Stimulated activated CD4-positive, alpha-beta T cell treated with anti-CD3 and anti-CD28 coated beads, Interleukin-4, amount 100 ng/mL, for 48 hours (primary cell): ENCODE results near the gene SFI1.
"Not testable (repeated sequence)": the region's sequence is repeated elsewhere in the genome, so short reads cannot be mapped to it uniquely, and the experiment has no call there.

ENCODE experiments used
- DNase-seq, 2 donors: peaks; one replicate each; pipeline ENCODE4 v3.0.0-alpha.2; 2020; ENCODE audit warnings: low read depth in 2 of 2

The SFI1 gene, protein sequence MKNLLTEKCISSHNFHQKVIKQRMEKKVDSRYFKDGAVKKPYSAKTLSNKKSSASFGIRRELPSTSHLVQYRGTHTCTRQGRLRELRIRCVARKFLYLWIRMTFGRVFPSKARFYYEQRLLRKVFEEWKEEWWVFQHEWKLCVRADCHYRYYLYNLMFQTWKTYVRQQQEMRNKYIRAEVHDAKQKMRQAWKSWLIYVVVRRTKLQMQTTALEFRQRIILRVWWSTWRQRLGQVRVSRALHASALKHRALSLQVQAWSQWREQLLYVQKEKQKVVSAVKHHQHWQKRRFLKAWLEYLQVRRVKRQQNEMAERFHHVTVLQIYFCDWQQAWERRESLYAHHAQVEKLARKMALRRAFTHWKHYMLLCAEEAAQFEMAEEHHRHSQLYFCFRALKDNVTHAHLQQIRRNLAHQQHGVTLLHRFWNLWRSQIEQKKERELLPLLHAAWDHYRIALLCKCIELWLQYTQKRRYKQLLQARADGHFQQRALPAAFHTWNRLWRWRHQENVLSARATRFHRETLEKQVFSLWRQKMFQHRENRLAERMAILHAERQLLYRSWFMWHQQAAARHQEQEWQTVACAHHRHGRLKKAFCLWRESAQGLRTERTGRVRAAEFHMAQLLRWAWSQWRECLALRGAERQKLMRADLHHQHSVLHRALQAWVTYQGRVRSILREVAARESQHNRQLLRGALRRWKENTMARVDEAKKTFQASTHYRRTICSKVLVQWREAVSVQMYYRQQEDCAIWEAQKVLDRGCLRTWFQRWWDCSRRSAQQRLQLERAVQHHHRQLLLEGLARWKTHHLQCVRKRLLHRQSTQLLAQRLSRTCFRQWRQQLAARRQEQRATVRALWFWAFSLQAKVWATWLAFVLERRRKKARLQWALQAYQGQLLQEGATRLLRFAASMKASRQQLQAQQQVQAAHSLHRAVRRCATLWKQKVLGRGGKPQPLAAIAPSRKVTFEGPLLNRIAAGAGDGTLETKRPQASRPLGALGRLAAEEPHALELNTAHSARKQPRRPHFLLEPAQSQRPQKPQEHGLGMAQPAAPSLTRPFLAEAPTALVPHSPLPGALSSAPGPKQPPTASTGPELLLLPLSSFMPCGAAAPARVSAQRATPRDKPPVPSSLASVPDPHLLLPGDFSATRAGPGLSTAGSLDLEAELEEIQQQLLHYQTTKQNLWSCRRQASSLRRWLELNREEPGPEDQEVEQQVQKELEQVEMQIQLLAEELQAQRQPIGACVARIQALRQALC

DNA sequence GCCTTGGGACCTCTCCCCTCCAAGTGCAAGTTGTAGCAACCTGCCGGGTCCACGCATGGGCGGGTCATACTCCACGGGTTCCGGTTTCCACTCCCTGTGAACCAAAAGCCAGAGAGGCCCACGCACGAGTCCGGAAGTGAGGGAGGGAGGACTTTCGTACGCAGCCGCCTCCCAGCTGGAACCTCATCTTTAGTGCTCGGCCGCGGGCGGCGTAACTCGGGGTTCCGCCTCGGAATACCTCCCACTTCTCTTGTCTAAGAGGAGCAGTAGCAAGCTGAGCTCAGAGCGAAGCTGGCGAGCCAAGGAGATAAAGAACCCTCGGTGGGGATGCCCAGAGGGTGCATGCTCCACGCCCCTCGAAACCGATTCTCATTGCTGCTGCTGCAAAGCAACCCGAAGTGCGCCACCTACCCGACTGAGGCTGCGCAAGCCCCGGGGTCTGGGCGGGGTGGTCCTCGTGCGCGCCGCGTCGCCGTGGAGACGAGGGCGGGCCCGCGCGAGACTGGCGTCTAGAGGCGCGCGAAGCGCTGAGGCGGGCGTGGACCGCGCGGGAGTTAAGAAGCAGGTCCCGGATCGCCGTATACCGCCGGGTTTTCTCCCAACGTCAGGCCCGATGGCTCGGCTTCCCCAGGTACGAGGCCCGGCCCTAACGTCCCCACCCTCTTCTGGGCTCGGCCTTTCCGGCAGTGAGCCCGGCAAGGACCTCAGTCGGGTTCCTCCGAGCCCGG, at the start of gene SFI1:
SFI1 (plus strand) TSS at position 530 of the 728 bp plus-strand sequence. CDS start 11,749 bp downstream, outside the sequence.
- peak; percentile 93 to 97 for DNase-seq

DNA sequence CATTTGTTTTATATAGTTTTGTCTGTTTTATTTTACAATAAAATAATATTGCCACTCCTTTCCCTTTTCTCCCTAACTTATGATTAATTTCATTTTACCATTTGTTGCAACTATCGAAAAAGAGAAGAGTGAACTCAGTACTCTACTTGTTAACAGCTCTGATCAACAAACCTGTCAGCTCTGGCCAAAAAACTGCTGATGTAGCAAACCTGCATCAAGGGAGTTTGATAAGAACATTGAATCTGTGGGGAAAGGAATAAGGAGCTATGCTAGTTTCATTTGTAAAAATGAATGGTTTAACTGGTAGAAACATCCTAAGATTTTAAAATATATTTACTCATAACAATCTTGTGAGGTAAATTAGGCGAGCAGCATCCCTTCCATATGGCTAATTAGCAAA, 49.6 kb upstream of the SFI1 start:
- DNase-seq, result no peak

DNA sequence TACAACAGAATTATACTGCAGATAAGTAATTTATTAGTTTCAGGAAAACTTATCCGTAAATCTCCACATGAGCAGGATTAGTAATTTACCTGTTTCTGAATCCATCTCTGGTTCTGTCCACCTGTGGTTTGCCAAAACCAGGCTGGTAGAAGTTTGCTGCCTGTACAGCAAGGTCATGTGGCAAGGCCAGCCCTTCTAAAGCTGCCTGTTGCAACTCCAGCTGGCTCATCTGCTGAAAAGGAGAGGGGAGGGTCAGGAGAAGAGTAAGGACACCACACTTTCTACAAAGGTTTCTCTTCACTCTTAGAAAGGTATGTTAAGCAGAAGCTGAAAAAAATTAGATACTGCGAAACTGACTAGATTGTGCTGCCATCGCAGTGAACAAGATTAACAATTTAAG, 49.0 kb upstream of the SFI1 start:
- DNase-seq, result no peak

DNA sequence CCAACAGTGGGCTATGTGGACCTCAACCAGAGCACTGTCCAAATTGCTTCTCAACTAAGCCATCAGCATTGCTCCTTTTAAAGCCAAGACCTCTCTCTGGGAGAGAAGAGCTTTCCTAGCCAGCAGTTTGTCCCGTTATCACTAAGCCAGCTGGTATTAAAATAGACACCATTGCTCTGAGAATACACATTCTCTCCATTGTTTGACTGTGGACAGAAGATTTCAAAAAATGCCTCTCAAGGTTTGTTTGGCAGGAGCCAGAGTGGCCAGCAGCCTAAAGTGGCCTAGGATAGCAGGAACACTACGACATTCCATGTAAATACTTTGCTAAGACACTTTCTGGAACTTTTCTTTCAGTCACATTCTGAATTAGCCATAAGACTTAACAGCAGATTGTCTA, 48.0 kb upstream of the SFI1 start:
- DNase-seq, result no peak

DNA sequence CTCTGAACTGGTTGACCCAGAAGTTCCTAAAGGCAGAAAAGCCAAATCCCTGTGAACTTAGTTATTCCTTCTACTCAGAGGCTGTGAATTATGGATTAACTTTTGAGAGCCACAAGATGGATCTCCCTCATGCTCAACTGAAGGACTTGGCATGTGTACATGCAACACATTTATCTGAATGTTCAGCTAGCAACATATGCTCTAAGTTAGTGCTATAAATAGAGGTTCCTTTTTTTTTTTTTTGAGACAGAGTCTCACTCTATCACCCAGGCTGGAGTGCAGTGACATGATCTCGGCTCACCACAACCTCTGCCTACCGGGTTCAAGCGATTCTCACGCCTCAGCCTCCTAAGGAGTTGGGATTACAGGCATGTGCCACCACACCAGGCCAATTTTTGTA, 46.8 kb upstream of the SFI1 start:
- no peak for DNase-seq

DNA sequence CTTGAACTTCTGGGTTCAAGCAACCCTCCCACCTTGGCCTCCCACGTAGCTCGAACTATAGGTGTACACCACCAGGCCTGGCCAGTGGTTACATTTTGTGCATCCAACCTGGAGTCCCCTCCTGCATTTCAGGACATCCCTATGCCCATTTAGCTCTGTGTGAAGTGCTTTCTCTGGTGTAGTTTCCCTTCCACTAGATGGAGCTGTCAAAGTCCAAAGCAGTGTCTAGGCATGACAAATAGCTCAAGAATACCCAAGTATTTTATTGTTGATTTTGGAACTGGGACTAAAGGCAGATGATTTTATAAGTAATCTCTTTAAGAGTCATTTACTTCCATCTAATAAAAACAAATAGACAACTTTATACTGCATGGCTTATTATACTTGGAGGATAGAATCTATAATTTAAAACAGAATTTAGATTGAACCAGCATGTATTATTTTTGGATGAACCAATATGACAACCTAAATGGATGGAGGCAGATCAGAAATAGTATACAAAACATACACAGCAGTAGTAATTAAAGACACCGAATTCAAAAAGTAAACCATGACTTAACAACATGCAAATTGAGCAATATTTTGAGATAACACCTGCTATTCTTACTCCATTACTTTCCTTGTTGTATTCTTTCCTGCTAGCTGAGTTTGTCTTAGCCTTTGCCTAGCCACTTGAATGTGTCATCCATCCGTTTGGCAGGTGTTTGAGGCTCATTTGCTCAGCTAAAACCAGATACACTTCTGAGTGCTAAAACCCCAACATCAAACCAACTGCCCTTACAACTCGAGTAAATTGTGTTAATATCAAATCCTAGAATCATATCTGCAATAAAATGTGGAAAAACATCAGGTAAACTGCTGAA, 44.4 kb upstream of the SFI1 start:
- no peak for DNase-seq

DNA sequence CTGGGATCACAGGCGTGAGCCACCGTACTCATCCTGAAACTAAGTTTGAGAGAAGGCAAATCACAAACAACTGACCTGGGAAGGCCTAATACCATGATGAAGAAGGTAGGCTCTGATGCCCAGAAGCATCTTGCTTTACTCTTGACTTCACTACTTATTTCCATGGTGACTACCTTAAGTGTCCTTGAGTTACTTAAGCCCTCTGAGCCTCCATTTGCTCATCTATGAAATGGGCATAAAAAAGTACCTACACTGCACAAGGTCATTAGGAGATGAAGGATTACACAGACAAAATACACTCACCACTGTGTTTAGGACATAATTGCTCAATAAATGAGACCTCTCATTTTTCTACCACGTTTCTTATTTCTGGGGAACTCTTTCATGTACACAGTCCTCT, 34.6 kb upstream of the SFI1 start:
- DNase-seq, result no peak

DNA sequence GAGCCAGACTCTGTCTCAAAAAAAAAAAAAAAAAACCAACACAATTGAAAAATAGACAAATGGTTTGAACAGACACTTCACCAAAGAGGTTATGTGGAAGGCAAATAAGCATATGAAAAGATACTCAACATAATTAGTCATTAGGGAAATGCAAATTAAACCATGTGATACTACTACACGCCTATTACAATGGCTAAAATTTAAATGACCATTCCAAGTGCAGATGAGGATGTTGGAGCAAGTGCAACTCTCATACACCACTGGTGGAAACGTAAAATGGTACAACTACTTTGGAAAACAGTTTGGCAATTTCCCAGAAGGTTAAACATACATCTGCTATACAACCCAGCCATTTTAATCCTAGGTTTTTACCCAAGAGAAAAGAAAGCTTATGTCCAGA, 31.0 kb upstream of the SFI1 start:
- no peak for DNase-seq

DNA sequence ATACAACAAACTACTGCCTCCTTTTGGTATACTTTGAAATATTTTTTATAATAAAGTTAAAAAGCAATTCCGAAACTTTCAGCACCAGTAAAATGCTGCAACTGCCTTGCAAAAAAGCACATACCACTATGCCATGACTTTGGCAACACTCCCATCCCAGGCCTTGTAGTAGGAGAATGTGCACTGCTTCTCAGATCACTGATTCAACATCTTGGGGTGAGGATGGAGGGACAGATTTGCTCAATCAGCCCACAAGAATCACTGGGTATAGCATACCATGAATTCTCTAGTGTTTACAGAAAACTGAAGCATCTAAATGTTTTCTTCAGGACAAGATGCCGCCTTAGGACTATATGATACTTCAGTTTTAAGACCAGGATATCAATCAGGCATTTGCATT, 21.6 kb upstream of the SFI1 start:
- DNase-seq, result no peak

DNA sequence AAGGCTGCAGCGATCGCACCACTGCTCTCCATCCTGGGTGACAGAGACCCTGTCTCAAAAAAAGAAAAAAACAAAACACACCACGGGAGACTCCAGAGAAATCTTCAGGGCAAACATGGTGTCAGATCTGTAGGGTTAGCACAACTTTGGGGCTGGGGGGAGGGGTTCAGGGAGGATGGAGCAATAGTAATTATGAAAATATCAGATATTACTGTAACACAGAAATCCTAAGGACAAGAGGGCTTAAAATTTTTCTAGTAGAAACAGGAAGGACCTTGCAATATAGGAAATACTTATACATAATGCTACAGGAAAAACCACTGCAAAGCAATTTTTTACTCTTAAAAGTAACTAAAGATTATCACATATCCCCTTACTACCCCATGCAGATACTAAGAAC, 20.5 kb upstream of the SFI1 start:
- DNase-seq, result no peak

DNA sequence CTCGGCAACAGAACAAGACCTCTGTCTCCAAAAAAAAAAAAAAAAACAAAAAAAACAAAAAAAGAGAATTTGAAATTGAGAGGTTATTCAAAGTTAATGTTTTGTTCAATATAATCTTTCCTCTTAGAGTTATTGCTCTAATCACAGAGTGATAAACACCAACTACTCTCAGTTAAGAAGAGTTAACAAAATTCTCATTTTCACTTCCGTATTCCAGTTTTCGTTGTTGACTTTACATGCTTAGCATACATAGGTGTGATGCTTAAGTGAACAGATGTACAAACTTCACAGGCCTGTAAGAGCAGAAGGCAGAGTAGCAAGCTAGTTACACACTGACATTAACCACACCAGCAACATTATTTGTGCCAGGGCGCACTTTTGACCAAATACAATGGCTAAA, 19.0 kb upstream of the SFI1 start:
- no peak for DNase-seq

DNA sequence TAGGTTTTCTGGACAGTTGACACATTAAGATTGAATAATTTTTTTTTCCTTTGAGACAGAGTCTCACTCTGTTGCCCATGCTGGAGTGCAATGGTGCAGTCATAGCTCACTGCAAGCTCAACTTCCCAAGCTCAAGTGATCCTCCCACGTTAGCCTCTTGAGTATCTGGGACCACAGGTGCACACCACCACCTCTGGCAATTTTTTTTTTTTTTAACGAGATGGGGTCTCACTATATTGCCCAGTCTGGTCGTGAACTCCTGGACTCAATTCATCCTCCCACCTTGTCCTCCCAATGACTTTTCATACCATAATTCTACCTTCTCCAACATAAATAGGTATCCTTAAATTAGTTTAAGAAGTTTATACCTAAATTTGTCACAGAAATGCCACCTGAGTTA, 15.2 kb upstream of the SFI1 start:
- DNase-seq, result no peak

DNA sequence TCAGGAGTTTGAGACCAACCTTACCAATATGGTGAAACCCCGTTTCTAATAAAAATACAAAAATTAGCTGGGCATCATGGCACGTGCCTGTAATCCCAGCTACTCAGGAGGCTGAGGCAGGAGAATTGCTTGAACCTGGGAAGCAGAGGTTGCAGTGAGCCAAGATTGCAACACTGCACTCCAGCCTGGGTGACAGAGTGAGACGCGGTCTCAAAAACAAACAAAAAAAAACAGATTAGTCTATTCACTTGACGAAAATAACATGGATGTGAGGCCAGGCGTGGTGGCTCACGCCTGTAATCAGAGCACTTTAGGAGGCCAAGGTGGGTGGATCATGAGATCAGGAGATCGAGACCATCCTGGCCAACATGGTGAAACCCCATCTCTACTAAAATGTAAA, 13.9 kb upstream of the SFI1 start:
- not testable (repeated sequence) for DNase-seq

DNA sequence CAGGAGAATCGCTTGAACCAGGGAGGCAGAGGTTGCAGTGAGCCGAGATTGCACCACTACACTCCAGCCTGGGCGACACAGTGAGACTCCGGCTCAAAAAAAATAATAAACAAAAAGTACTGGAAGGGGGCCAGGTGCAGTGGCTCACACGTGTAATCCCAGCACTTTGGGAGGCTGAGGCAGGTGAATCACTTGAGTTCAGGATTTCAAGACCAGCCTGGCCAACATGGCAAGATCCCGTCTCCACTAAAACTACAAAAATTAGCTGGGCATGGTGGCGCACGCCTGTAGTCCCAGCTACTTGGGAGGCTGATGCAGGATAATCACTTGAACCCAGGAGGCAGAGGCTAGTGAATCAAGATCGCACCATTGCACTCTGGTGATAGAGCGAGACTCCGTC, 10.0 kb upstream of the SFI1 start:
- not testable (repeated sequence) for DNase-seq

DNA sequence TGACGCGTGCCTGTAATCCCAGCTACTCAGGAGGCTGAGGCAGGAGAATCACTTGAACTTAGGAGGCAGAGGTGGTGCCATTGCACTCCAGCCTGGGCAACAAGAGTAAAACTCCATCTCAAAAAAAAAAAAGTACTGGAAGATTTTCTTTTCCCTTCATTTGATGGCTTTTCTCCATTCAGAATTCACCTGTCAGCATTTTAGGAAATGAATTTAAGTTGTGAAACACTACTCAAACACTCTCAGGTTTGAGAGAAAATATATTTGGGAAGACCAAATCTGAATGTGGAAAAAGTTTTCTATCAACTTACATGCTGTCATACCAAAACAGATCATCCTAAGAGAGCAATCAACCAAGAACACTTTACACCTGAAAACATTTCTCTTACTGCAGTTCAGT, 9.4 kb upstream of the SFI1 start:
- no peak for DNase-seq

DNA sequence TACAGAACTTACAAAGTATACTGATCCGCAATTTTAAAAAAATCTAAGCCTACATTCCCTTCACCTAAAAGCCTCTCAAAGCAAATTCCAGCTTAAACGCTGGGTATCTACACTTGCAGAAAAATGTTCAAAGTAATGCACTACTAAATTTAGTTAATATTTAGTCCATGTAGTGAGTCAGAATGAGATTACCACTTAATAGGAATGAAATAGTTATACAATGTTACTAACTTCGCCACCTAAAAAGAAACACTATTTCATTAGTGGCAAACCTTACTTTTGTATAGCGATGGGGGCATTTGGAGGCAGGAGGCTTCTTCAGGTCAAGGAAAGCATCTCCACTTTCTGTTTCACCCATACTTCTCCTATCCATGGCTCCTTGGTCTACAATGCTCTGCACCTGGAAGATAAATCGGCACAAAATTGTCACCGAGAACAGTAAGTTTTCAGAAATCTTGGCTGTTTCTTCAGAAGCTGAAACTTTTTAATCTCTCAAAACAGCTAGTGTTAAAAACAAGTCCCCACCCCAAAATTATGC, 7.9 kb upstream of the SFI1 start:
- DNase-seq, result no peak

DNA sequence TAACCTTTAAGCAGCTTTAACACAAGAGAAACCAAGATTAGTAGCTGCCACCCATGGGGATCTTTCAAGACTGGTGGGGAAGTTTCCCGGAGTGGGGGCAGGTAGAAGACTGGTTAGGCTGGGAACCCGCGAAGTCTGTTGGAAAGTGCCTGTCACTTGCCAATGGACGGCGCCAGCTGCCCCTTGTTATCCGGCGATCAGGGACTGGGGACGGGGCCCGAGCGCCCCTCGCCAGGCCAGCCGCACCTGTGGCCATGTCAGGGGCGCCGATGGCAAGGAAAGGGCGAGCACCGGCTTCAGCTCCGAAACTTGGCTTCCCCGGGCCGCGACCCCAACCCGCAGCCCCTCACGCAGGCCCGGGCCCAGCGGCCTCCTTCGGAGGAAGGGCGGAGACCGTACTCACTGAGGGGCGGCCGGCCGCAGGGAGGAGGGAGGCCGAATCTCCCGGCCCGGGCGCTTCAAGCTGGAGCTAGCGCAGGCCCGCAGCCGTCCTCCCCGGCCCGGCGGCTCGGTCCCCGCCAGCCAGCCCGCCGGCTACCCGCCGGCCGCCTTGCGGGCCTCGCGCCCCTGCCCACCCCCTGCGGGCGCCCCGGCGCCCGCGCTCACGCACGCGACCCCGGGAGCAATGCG, 7.2 kb upstream of the SFI1 start:
- DNase-seq, result peak; percentile 15 to 19

DNA sequence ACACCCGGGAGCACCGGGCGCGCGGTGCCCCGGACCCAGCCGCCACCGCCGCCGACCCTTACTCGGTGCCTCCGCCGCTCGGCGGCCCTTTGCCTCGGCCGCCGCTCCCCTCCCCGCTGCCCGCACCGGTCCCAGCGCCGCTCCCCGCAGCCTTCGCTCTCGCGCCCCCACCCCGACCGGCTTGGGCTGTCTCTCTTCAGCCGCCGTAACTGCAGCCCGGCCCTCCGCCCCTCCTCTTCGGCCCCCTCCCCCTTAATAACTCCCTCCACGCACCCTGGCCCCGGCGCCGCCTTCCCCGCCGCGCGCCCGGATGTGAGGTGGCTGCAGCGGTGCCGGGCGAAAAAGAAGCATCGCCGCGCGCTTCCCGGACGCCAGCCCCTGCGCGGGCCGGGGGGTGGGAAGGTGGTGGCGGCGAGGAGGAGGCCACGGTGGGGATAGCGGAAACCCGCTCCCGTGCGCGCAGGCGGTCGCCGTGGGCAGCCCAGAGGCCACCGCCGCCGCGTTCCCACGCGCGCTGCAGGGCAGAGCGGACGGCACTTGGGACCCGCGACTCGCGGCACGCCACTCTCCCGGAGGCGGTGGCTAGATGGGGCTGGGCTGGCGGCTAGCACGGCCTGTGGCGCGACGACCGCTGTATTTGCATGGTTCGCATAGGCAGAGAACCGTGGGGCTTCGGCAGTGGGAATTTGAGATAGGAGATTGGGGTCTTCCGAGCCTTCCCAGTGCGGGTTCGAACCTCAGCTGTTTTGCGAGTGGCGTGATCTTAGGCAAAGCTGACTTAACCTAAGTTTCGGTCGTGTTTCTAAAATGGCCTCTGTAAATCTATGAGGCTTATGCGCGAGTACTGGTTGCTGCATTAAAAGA, 6.5 kb upstream of the SFI1 start, which contains the start of gene EIF4ENIF1:
EIF4ENIF1 (minus strand) TSS at position 211 of the 864 bp plus-strand sequence. CDS start 1,124 bp downstream, outside the sequence.
- peak; percentile 75 to 80 for DNase-seq

DNA sequence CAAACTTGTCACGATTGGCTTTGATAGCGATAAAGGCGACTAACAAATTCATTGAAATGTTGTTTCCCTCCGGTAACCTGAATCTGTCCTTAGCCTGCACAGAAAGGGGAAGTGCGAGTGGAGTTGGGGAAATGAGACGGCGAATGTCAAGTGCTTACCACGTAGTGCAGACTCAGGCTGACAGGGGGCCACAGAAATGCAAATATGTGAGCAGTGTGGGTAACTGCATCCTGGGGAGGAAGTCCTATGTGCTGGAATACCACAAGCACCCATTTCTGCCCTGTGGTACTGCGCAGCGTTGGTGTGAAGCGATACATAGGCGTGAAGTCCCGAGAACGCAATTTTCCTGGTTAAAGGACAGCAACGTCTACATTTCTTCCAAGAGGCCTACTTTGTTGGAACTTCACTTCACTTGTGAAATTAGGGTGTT, 5.8 kb upstream of the SFI1 start:
- peak in 1 of 2 donors; percentile 47 for DNase-seq
